ENCODE data around the gene EXOC4. TPM values are rescaled to one million over a fixed set of nuclear protein-coding genes. Genes with fewer than 3 reads are reported as not detected.

The EXOC4 gene
- total RNA-seq, 1 donor from 2014 or later = 67.7 TPM

- H3K9me3 Mint-ChIP-seq (ENCODE audit: low read depth) = no peaks in the 10 kb centered on the region
- TF ChIP-seq CTCF (IDR thresholded peaks at IDR 0.05) = no peak
- no peak for DNase-seq (ENCODE audit: low spot score)
- H3K4me3 Mint-ChIP-seq (ENCODE audit: unreplicated experiment) = no peak overlapping the region
- H3K27me3 Mint-ChIP-seq (ENCODE audit: low read depth) = no peaks in the 10 kb centered on the region
- no peaks in the 10 kb centered on the region for H3K36me3 Mint-ChIP-seq (ENCODE audit: low read depth)
- H3K27ac Mint-ChIP-seq (ENCODE audit: unreplicated experiment) = no peak overlapping the region
- peaks cover 29% of the 10 kb centered on the region for H3K4me1 Mint-ChIP-seq (ENCODE audit: low read depth)
These were observed 605.4 kb downstream of the EXOC4 start for GRCh38 chr7:133858311-133858710.

- Mint-ChIP-seq H3K9me3 (ENCODE audit: low read depth) (no peaks in the 10 kb centered on the region), H3K4me1 (ENCODE audit: low read depth) (peaks cover 26% of the 10 kb centered on the region), H3K27ac (ENCODE audit: unreplicated experiment) (no peak overlapping the region), H3K36me3 (ENCODE audit: low read depth) (no peaks in the 10 kb centered on the region), H3K27me3 (ENCODE audit: low read depth) (no peaks in the 10 kb centered on the region), H3K4me3 (ENCODE audit: unreplicated experiment) (no peak overlapping the region)
- TF ChIP-seq CTCF (IDR thresholded peaks at IDR 0.05) = no peak
- DNase-seq (ENCODE audit: low spot score) = no peak
These were observed 606.4 kb downstream of the EXOC4 start for GRCh38 chr7:133859231-133859630.

- no peak for DNase-seq (ENCODE audit: low spot score)
- Mint-ChIP-seq H3K9me3 (ENCODE audit: low read depth) (no peaks in the 10 kb centered on the region), H3K4me3 (ENCODE audit: unreplicated experiment) (no peak overlapping the region), H3K27me3 (ENCODE audit: low read depth) (no peaks in the 10 kb centered on the region), H3K4me1 (ENCODE audit: low read depth) (peaks cover 20% of the 10 kb centered on the region), H3K36me3 (ENCODE audit: low read depth) (no peaks in the 10 kb centered on the region), H3K27ac (ENCODE audit: unreplicated experiment) (no peak overlapping the region)
- TF ChIP-seq CTCF (IDR thresholded peaks at IDR 0.05) = no peak
These were observed 607.1 kb downstream of the EXOC4 start for GRCh38 chr7:133859871-133860450.

- Mint-ChIP-seq H3K4me3 (ENCODE audit: unreplicated experiment) (no peak overlapping the region), H3K4me1 (ENCODE audit: low read depth) (peaks cover 20% of the 10 kb centered on the region), H3K27ac (ENCODE audit: unreplicated experiment) (no peak overlapping the region), H3K36me3 (ENCODE audit: low read depth) (no peaks in the 10 kb centered on the region), H3K9me3 (ENCODE audit: low read depth) (no peaks in the 10 kb centered on the region), H3K27me3 (ENCODE audit: low read depth) (no peaks in the 10 kb centered on the region)
- no peak for TF ChIP-seq CTCF (IDR thresholded peaks at IDR 0.05)
- DNase-seq (ENCODE audit: low spot score) = no peak
These were observed 607.9 kb downstream of the EXOC4 start for GRCh38 chr7:133860628-133861335.

- H3K9me3 Mint-ChIP-seq (ENCODE audit: low read depth) = no peaks in the 10 kb centered on the region
- peaks cover 20% of the 10 kb centered on the region for H3K4me1 Mint-ChIP-seq (ENCODE audit: low read depth)
- H3K27ac Mint-ChIP-seq (ENCODE audit: unreplicated experiment) = no peak overlapping the region
- H3K27me3 Mint-ChIP-seq (ENCODE audit: low read depth) = no peaks in the 10 kb centered on the region
- no peak for DNase-seq (ENCODE audit: low spot score)
- no peak for TF ChIP-seq CTCF (IDR thresholded peaks at IDR 0.05)
- no peaks in the 10 kb centered on the region for H3K36me3 Mint-ChIP-seq (ENCODE audit: low read depth)
- H3K4me3 Mint-ChIP-seq (ENCODE audit: unreplicated experiment) = no peak overlapping the region
These were observed 609.0 kb downstream of the EXOC4 start for GRCh38 chr7:133861876-133862275.

Measured in chondrocyte (in vitro differentiated cells).